ENCODE results near the gene PAX6. TPM values are rescaled to one million over a fixed set of nuclear protein-coding genes. Genes with fewer than 3 reads are reported as not detected.

PAX6 gene
- total RNA-seq, 1 experiment from 2014 or later, result 29.0 TPM

DNA sequence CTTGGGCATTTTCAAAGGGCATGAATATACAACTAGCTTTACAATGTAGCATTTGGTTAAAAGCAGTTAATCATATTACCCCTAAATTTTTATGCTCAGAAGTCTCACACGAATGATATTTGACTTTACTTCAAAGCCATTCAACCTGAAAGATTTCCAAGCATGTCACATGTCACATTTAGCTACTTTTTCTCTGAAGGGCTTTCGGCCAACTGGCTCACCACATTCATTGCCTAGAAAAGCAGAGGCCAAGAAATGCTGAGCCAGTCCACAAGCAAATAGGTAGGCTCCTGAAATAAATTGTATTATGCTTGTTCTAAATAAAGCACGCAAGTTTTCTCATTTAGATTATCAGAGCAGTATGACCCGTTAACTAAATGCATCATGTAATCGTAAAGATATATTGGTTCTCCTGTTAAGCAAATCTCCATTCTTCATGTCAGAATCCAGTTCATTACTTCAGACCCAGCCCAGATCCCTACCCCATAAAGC lies 30.6 kb downstream of the PAX6 start:
- TF ChIP-seq, protein P1, sequence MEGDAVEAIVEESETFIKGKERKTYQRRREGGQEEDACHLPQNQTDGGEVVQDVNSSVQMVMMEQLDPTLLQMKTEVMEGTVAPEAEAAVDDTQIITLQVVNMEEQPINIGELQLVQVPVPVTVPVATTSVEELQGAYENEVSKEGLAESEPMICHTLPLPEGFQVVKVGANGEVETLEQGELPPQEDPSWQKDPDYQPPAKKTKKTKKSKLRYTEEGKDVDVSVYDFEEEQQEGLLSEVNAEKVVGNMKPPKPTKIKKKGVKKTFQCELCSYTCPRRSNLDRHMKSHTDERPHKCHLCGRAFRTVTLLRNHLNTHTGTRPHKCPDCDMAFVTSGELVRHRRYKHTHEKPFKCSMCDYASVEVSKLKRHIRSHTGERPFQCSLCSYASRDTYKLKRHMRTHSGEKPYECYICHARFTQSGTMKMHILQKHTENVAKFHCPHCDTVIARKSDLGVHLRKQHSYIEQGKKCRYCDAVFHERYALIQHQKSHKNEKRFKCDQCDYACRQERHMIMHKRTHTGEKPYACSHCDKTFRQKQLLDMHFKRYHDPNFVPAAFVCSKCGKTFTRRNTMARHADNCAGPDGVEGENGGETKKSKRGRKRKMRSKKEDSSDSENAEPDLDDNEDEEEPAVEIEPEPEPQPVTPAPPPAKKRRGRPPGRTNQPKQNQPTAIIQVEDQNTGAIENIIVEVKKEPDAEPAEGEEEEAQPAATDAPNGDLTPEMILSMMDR (conservative IDR thresholded peaks at IDR 0.05), result no peak
- no peak for TF ChIP-seq EZH2 (IDR thresholded peaks at IDR 0.05; ENCODE audit: low read depth)
- Histone ChIP-seq H3K4me2 (no peak overlapping the region), H4K20me1 (ENCODE audit: insufficient read depth) (no peaks in the 10 kb centered on the region), H3K36me3 (ENCODE audit: low read depth) (no peaks in the 10 kb centered on the region), H3K27me3 (ENCODE audit: insufficient read depth, low read depth) (no peaks in the 10 kb centered on the region), H3K9me2 (ENCODE audit: insufficient read depth) (no peaks in the 10 kb centered on the region; the same call in 1 of the 2 replicates), H2AFZ (no peak overlapping the region), H3K79me2 (ENCODE audit: low read depth) (no peaks in the 10 kb centered on the region), H3K27ac (no peak overlapping the region), H3K4me1 (replicated peaks; ENCODE audit: insufficient read depth) (no peaks in the 10 kb centered on the region), H3K4me3 (no peak overlapping the region), H3F3A (ENCODE audit: insufficient read depth, low read depth) (no peaks in the 10 kb centered on the region), H3K9me3 (ENCODE audit: insufficient read depth, low read depth) (no peaks in the 10 kb centered on the region)
- ChIA-PET CTCF (no interaction called here), POLR2A (ENCODE audit: unreplicated experiment) (no interaction called here)
- no TSS peak for BruUV-seq (replicated peaks)
- intact Hi-C loops (cut with micrococcal nuclease; ENCODE audit: unreplicated experiment), result no loop called here
- DNase-seq, result no peak

DNA sequence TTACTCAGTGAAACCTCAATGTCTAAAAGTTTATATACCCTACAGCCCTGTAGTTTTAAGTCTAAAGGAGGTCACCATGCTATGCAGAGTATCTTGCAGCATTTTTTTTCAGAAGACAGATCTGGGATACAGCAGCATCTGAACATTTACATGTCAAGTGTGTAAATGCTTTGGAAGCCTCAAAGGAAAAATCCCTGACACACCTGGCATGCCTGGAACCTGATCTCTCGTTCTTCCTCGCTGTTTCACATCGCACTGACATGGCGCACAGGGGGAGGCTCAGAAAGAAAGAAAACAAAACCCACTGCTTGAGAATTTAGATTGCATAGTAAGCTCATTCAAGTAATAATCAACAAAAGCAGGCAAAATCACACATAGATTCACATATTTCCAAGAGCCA lies 31.0 kb downstream of the PAX6 start:
- no TSS peak for BruUV-seq (replicated peaks)
- no peak overlapping the region for H3K4me3 ChIP-seq
- no peaks in the 10 kb centered on the region for H4K20me1 ChIP-seq (ENCODE audit: insufficient read depth)
- TF ChIP-seq EZH2 (IDR thresholded peaks at IDR 0.05; ENCODE audit: low read depth), result no peak
- TF ChIP-seq, protein P1 (conservative IDR thresholded peaks at IDR 0.05), result no peak
- no peaks in the 10 kb centered on the region for H3K27me3 ChIP-seq (ENCODE audit: insufficient read depth, low read depth)
- no peaks in the 10 kb centered on the region for H3K4me1 ChIP-seq (replicated peaks; ENCODE audit: insufficient read depth)
- ChIA-PET CTCF (no interaction called here), POLR2A (ENCODE audit: unreplicated experiment) (no interaction called here)
- H3K27ac ChIP-seq, result no peak overlapping the region
- no peaks in the 10 kb centered on the region; the same call in 1 of the 2 replicates for H3K9me2 ChIP-seq (ENCODE audit: insufficient read depth)
- no peaks in the 10 kb centered on the region for H3K79me2 ChIP-seq (ENCODE audit: low read depth)
- no peaks in the 10 kb centered on the region for H3F3A ChIP-seq (ENCODE audit: insufficient read depth, low read depth)
- intact Hi-C loops (cut with micrococcal nuclease; ENCODE audit: unreplicated experiment), result no loop called here
- no peaks in the 10 kb centered on the region for H3K9me3 ChIP-seq (ENCODE audit: insufficient read depth, low read depth)
- H3K4me2 ChIP-seq, result no peak overlapping the region
- no peak for DNase-seq
- no peaks in the 10 kb centered on the region for H3K36me3 ChIP-seq (ENCODE audit: low read depth)
- no peak overlapping the region for H2AFZ ChIP-seq

DNA sequence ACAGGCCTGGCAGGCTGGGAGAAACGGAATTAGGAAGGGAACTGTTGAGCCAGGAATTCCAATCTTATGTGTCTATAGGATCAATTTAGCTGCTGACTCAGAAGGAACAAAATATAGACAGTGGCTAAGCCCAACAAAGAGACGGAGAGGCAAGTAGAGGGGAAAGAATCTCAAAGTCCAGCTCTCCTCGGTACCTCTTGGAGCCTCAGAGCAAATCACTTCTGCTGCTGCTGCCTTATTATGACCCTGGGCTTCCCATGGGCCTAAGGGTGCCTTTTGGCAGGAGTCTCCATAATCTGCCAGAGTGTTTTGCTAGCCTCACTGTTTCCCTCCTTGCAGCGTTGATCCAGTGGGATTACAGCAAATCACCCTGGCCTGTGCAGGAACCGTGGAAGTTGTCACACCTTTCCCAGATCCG lies 31.7 kb downstream of the PAX6 start:
- H3F3A ChIP-seq (ENCODE audit: insufficient read depth, low read depth), result no peaks in the 10 kb centered on the region
- H2AFZ ChIP-seq, result no peak overlapping the region
- no peaks in the 10 kb centered on the region for H3K9me3 ChIP-seq (ENCODE audit: insufficient read depth, low read depth)
- BruUV-seq (replicated peaks), result no TSS peak
- no peak overlapping the region for H3K4me2 ChIP-seq
- H3K4me3 ChIP-seq, result no peak overlapping the region
- no peak overlapping the region for H3K27ac ChIP-seq
- H3K9me2 ChIP-seq (ENCODE audit: insufficient read depth), result no peaks in the 10 kb centered on the region; the same call in 1 of the 2 replicates
- no peak for TF ChIP-seq EZH2 (IDR thresholded peaks at IDR 0.05; ENCODE audit: low read depth)
- TF ChIP-seq, protein P1 (conservative IDR thresholded peaks at IDR 0.05), result no peak
- no peak for DNase-seq
- intact Hi-C loops (cut with micrococcal nuclease; ENCODE audit: unreplicated experiment), result no loop called here
- H4K20me1 ChIP-seq (ENCODE audit: insufficient read depth), result no peaks in the 10 kb centered on the region
- POLR2A ChIA-PET (ENCODE audit: unreplicated experiment), result no interaction called here
- H3K36me3 ChIP-seq (ENCODE audit: low read depth), result no peaks in the 10 kb centered on the region
- H3K27me3 ChIP-seq (ENCODE audit: insufficient read depth, low read depth), result no peaks in the 10 kb centered on the region
- no peaks in the 10 kb centered on the region for H3K79me2 ChIP-seq (ENCODE audit: low read depth)
- H3K4me1 ChIP-seq (replicated peaks; ENCODE audit: insufficient read depth), result no peaks in the 10 kb centered on the region
- CTCF ChIA-PET, result no interaction called here

All from PC-9 (cell line).